Activated CD8-positive, alpha-beta T cell treated with anti-CD3 and anti-CD28 coated beads for 36 hours (primary cell): ENCODE results near the gene SFTPA1. TPM values are rescaled to one million over a fixed set of nuclear protein-coding genes. Genes with fewer than 3 reads are reported as not detected.
"Not testable (repeated sequence)": the region's sequence is repeated elsewhere in the genome, so short reads cannot be mapped to it uniquely, and the experiment has no call there.

Experiments used
- ATAC-seq: fragments of 200-7000 bp; cut with Tn5 transposase; one replicate; pipeline ENCODE4 v1.10.0; 2021; ENCODE audit warnings: mild to moderate bottlenecking, moderate library complexity
- CTCF ChIA-PET: fragments of 350-600 bp; sonication (Branson Sonifier 250); formaldehyde crosslinking; loops from one replicate; lab custom pipeline; 2021; ENCODE audit warnings: antibody characterized with exemption; lab: Charles Lee
- POLR2A ChIA-PET: fragments of 350-600 bp; sonication (Branson Sonifier 250); formaldehyde crosslinking; loops from one replicate; lab custom pipeline; 2021; ENCODE audit warnings: antibody characterized with exemption; lab: Charles Lee
- DNase-seq: peaks from one replicate; pipeline ENCODE4 v3.0.0-alpha.2; 2020
- H3K27ac Mint-ChIP-seq: one replicate; pipeline ENCODE4 v1.8.0; 2021; ENCODE audit warnings: mild to moderate bottlenecking, mixed read lengths
- H3K27me3 Mint-ChIP-seq: one replicate; pipeline ENCODE4 v1.8.0; 2021; ENCODE audit warnings: mixed read lengths
- H3K36me3 Mint-ChIP-seq: one replicate; pipeline ENCODE4 v1.8.0; 2021; ENCODE audit warnings: low read depth, mixed read lengths
- H3K4me1 Mint-ChIP-seq: one replicate; pipeline ENCODE4 v1.8.0; 2021; ENCODE audit warnings: low read depth, mixed read lengths
- H3K4me3 Mint-ChIP-seq: one replicate; pipeline ENCODE4 v1.8.0; 2021; ENCODE audit warnings: mild to moderate bottlenecking, moderate library complexity, mixed read lengths
- H3K9me3 Mint-ChIP-seq: one replicate; pipeline ENCODE4 v1.8.0; 2021; ENCODE audit warnings: mixed read lengths
- CTCF ChIP-seq: fragments of 200-600 bp; IDR thresholded peaks from one replicate; pipeline ENCODE4 v1.8.0; 2022; ENCODE audit warnings: antibody characterized with exemption, mild to moderate bottlenecking
- intact Hi-C: fragments of 100-400 bp; cut with micrococcal nuclease; formaldehyde crosslinking; loops from one replicate; pipeline ENCODE4 v1.10.0; 2022
- total RNA-seq, 2 experiments: library from RNA; stranded (reverse); gene quantifications; one replicate each; pipeline ENCODE4 v1.2.3, GENCODE V29; 2021

SFTPA1 gene
- total RNA-seq, 2 experiments from 2014 or later, result not detected

DNA sequence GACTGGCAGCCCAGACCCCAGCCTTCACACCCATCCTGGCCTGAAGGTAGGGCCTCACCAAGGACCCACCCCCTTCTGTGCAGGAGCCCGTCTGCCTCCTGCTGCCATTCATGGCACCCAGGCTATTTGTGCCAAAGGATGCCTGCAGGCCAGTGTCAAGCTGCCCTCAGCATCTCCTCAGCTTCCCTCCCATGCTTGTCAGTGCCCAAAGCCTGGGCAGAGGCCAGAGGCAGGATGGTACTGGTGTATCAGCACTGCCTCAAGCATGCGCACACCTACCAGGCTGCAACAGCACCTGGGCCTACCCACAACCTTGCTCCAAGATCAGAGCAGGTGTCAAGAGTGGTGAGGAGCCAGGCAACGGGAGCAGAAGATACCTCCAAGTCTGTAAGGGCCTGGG, 27.6 kb downstream of the SFTPA1 start:
- ATAC-seq, result no peak
- no peak for TF ChIP-seq CTCF
- intact Hi-C loops, result no loop called here
- no peak overlapping the region for H3K27ac Mint-ChIP-seq
- no peaks in the 10 kb centered on the region for H3K27me3 Mint-ChIP-seq
- CTCF ChIA-PET, result no interaction called here
- H3K4me1 Mint-ChIP-seq, result no peaks in the 10 kb centered on the region
- H3K4me3 Mint-ChIP-seq, result no peak overlapping the region
- DNase-seq, result no peak
- POLR2A ChIA-PET, result no interaction called here
- no peaks in the 10 kb centered on the region for H3K36me3 Mint-ChIP-seq
- H3K9me3 Mint-ChIP-seq, result no peaks in the 10 kb centered on the region

- H3K27me3 Mint-ChIP-seq, CTCF ChIA-PET, H3K9me3 Mint-ChIP-seq, H3K4me3 Mint-ChIP-seq, H3K4me1 Mint-ChIP-seq, H3K36me3 Mint-ChIP-seq, POLR2A ChIA-PET, DNase-seq, ATAC-seq, H3K27ac Mint-ChIP-seq, intact Hi-C loops: not testable (repeated sequence)
Observed at GRCh38 chr10:79652695-79653094, 42.0 kb downstream of the SFTPA1 start.

DNA sequence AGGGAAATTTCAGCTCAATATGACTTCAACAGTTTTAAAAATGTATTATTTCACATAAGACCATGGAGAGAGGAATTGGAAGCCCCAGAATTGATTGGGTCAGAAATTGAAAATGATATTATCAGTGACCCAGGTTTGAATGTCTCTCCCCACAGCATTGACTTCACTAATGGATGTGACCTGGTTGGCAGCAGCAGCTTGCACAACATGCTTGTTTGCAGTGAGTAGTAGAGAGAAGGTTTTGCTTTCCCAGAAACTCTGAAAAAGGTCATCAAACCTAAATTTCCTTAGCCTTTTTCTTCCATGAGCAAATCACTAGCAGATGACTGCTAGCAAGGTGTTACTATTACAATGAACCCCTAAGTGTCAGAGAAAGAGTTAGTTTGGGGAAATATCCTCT, 52.5 kb downstream of the SFTPA1 start:
- POLR2A ChIA-PET, ATAC-seq, H3K4me1 Mint-ChIP-seq, DNase-seq, H3K9me3 Mint-ChIP-seq, H3K27me3 Mint-ChIP-seq, H3K36me3 Mint-ChIP-seq, H3K4me3 Mint-ChIP-seq, H3K27ac Mint-ChIP-seq, intact Hi-C loops, CTCF ChIA-PET: not testable (repeated sequence)

GRCh38 chr10:79664686-79665085, 53.9 kb downstream of the SFTPA1 start:
- H3K36me3 Mint-ChIP-seq, H3K27ac Mint-ChIP-seq, ATAC-seq, intact Hi-C loops, DNase-seq, H3K9me3 Mint-ChIP-seq, H3K27me3 Mint-ChIP-seq, CTCF ChIA-PET, POLR2A ChIA-PET, H3K4me1 Mint-ChIP-seq, H3K4me3 Mint-ChIP-seq: not testable (repeated sequence)

Other genes starting within 250 kb of the SFTPA1 start
- gene ZCCHC24, start 165.3 kb upstream of the SFTPA1 start, total RNA-seq, result 1 to 10 TPM; 1.0 to 1.7 TPM
- gene EIF5AL1, start 98.4 kb upstream of the SFTPA1 start, total RNA-seq, result 1 to 10 TPM; 1.0 to 1.1 TPM
- gene SFTPA2, start 50.5 kb upstream of the SFTPA1 start, total RNA-seq, result not detected
- gene NUTM2B, start 92.3 kb downstream of the SFTPA1 start, total RNA-seq, result under 1 TPM; 0.18 to 0.83 TPM
- gene NUTM2E, start 215.8 kb downstream of the SFTPA1 start, total RNA-seq, result under 1 TPM in 1 of 2 experiments, not detected in 1; 0.23 TPM